KOPT-K1 (cell line): Measurements from ENCODE around the gene GPR152.

ENCODE experiments used
- H3K27ac ChIP-seq: fragments of 200-600 bp; sonication (generic); 2 replicates; pipeline ENCODE4 v1.5.1; 2016; ENCODE audit warnings: antibody characterized with exemption, mild to moderate bottlenecking, low read depth, low read length; ENCODE audit not compliant: poor library complexity, severe bottlenecking
- H3K36me3 ChIP-seq: fragments of 200-600 bp; sonication (generic); 2 replicates; pipeline ENCODE4 v1.5.1; 2017; ENCODE audit warnings: antibody characterized with exemption, mild to moderate bottlenecking, low read length, moderate library complexity; ENCODE audit not compliant: insufficient read depth
- H3K9me3 ChIP-seq: fragments of 200-600 bp; sonication (generic); 2 replicates; pipeline ENCODE4 v1.5.1; 2017; ENCODE audit warnings: antibody characterized with exemption, low read length, mild to moderate bottlenecking; ENCODE audit not compliant: insufficient read depth, poor library complexity, severe bottlenecking

GPR152 gene

GRCh38 chr11:67419325-67420049 lies 33.0 kb downstream of the GPR152 start:
- Histone ChIP-seq H3K9me3 (no peaks in the 10 kb centered on the region), H3K27ac (peak overlapping the region; percentile 91), H3K36me3 (no peaks in the 10 kb centered on the region)

GRCh38 chr11:67418476-67419281 lies 33.9 kb downstream of the GPR152 start:
- no peaks in the 10 kb centered on the region for H3K9me3 ChIP-seq
- no peaks in the 10 kb centered on the region for H3K36me3 ChIP-seq
- H3K27ac ChIP-seq, result peak overlapping the region; percentile 91

DNA sequence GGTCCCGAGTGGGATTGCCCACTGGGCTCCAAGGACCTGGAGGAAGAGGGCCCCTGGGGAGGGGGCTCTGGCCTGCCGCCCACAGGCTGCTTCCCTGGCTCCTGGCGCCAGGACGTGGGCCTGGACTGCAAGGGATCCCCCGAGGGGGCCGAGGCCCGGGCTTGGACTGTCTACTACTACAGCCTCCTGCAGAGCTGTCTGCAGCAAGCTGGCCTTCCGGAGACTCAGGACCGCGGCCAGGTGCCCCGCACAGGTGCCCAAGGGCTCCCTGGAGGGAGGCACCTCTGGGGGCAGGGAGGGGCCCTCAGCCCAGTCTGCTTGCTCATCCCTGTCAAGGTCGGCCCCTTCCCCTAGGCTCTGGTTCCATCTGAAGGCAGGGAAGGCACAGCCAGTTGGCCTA lies 35.1 kb downstream of the GPR152 start:
- H3K36me3 ChIP-seq, result no peaks in the 10 kb centered on the region
- H3K27ac ChIP-seq, result peak overlapping the region; percentile 91

DNA sequence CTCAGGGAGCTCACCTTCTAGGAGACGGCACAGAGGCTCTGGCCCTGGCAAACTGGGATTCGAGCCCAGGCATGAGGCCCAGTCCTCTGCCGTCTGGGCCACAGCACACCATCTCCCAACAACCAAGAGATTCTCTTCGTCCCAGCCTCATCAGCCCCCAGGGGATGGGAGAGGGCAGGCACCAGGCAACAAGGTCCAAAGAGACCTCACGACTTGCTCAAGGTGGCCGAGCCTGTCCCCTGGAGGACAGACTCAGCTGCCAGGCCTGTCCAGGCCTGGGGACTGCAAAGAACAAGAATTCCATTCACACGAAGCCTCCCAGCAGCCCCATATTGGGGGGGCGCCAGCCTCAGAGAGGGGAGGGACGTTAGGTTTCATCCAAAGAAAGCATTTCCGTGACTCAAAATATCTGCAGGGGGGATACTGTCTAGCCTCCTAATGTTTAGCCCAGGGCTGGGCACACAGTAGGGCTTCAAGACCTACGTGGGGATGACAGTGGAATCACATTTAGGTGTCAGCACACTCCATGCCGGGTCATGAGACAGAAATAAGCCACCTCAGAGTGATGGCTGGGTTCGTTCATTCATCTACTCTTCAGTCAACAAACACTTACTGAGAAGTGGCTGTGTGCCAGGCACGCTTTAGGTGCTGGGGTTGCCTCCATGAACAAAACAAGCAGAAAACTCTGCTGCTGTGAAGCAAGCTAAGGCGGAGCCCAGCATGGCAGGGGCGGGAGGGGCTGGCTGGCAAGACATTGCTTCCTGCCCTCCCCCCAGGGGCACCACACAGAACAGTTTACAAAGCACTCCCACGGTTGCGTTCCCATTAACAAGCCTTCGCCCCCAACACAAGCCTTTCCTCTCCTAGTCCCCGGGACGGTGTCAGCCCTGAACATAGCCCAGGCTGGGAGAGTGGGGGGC lies 35.9 kb downstream of the GPR152 start:
- no peaks in the 10 kb centered on the region for H3K36me3 ChIP-seq
- no peaks in the 10 kb centered on the region for H3K9me3 ChIP-seq
- peak overlapping the region; percentile 91 for H3K27ac ChIP-seq

More for the DNA sequence above, 35.1 kb downstream of the GPR152 start:
- no peaks in the 10 kb centered on the region for H3K9me3 ChIP-seq

DNA sequence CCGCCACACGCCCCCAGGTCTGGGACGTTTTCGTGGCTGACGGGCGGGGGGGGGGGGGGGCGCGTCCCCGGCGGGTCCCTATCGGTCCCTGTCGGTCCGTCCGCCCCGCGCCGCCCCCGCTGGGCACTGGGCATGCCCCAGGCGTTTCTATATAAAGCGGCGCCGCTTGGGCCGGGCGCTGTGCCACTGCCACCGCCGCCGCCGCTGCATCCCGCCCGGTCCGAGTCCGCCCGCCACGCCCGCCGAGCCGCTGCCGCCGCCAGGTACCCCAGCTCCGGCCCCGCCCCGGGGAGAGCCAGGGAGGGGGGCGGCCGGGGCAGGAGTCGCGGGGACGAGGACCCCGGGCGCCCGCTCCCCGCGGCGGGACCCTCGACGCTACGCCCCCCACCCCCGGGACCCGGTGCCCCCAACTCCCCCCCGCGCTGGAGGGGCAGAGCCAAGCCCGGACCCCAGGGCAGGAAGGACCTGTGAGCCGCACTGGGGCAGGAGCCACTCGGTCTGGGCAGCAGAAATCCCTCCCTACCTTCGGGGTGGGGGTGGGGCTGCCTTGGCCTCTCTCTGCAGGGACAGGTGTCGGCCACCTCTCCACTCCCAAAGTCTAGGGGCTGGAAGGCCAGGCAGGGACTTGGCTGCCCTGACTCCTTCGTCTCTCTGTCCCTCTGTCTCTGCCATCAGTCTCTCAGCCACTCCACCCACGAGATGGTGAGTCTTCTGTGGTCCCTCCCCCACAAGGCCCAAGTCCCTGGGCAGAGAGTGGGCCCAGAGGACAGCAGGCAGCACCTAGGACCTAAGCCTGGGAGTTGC lies 36.8 kb downstream of the GPR152 start, which contains the start of gene CARNS1:
Gene CARNS1 (plus strand): TSS at position 178 of the 804 bp plus-strand sequence. CDS start 522 bp downstream, at position 700.
- Histone ChIP-seq H3K27ac (peak within 1 kb of the TSS; percentile 91), H3K36me3 (0 out of 2 replicates have a peak, but pooled peaks cover under 1% of the 10 kb centered on the region), H3K9me3 (no peaks in the 10 kb centered on the region)

GRCh38 chr11:67413266-67413849 lies 39.2 kb downstream of the GPR152 start:
- H3K27ac ChIP-seq, result peak overlapping the region; percentile 96
- H3K9me3 ChIP-seq, result no peaks in the 10 kb centered on the region

GRCh38 chr11:67412495-67413179 lies 39.9 kb downstream of the GPR152 start:
- Histone ChIP-seq H3K36me3 (peaks cover 17% of the 10 kb centered on the region; the same call in 1 of the 2 replicates), H3K27ac (peak overlapping the region; percentile 96), H3K9me3 (no peaks in the 10 kb centered on the region)

More at GRCh38 chr11:67413266-67413849, 39.2 kb downstream of the GPR152 start:
- H3K36me3 ChIP-seq, result 0 out of 2 replicates have a peak, but pooled peaks cover 12% of the 10 kb centered on the region

- Histone ChIP-seq H3K36me3 (peaks cover 25% of the 10 kb centered on the region), H3K27ac (peak overlapping the region; percentile 96), H3K9me3 (no peaks in the 10 kb centered on the region)
These were observed 40.8 kb downstream of the GPR152 start for GRCh38 chr11:67411785-67412152.

- Histone ChIP-seq H3K27ac (peak overlapping the region; percentile 96), H3K36me3 (peaks cover 31% of the 10 kb centered on the region), H3K9me3 (no peaks in the 10 kb centered on the region)
These were observed 41.3 kb downstream of the GPR152 start for GRCh38 chr11:67410984-67411784.

- peaks cover 39% of the 10 kb centered on the region for H3K36me3 ChIP-seq
- no peaks in the 10 kb centered on the region for H3K9me3 ChIP-seq
- peak overlapping the region; percentile 96 for H3K27ac ChIP-seq
These were observed 42.1 kb downstream of the GPR152 start for GRCh38 chr11:67410369-67410831.

DNA sequence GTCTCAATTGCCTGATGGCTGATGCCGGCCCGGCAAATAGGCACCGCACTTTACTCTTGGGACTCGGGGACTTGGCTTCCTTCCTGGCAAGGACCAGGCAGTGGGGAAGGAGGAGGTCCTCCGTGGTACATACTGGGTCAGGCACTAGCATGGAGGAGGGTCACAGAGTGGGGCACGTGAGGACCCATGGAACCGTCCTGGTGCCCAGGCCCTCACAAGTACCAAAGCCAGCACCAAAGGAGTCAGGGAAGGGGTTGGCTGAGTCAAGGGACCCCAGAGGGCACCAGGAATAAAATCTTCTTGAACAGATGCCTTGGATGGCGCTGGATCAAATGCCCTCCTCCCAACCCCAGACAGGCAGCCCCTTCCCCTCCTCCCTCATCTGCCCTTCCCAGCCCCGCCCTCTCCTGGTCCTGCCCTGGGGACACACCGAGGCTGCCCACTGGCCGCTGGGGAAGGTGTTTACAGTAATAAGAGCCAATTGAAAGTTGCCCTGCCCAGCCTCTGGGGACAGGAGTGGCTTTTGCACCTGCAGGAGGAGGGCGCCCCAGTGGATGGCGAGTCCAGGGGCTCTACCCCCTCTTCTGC lies 42.7 kb downstream of the GPR152 start:
- peak overlapping the region; percentile 96 for H3K27ac ChIP-seq
- H3K36me3 ChIP-seq, result peaks cover 44% of the 10 kb centered on the region
- no peaks in the 10 kb centered on the region for H3K9me3 ChIP-seq

DNA sequence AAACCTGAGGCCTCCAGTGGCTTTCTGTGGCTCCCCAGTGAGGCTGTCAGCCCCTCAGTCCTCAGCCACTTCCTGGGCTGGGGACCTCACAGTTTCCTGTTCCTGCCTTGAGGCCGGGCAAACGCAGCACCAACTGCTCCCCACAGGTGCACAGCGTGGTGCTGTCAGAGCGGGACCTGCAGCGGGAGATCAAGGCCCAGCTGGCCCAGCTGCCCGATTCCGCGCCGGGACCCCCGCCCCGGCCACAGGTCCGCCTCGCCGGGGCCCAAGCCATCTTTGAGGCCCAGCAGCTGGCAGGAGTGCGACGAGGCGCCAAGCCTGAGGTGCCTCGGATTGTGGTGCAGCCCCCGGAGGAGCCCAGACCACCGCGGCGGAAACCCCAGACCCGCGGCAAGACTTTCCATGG lies 43.3 kb downstream of the GPR152 start:
- H3K9me3 ChIP-seq, result no peaks in the 10 kb centered on the region
- peak overlapping the region; percentile 96 for H3K27ac ChIP-seq
- peaks cover 44% of the 10 kb centered on the region for H3K36me3 ChIP-seq
